ENCODE data around the gene CCL18.

CCL18 gene

GRCh38 chr17:36027761-36028160 is 36.3 kb upstream of the CCL18 start:
- no peaks in the 10 kb centered on the region for H3K27me3 ChIP-seq (ENCODE audit: low read length)
- no peak for TF ChIP-seq EZH2phosphoT487 (conservative IDR thresholded peaks at IDR 0.05; ENCODE audit: low read length)
- no peak for TF ChIP-seq CTCF (IDR thresholded peaks at IDR 0.05; ENCODE audit: insufficient read depth, low read length, poor library complexity, severe bottlenecking)
- H3K9ac ChIP-seq (ENCODE audit: low read length), result no peak overlapping the region
- H3K27ac ChIP-seq (ENCODE audit: low read depth, low read length), result no peak overlapping the region
- H3K4me2 ChIP-seq (ENCODE audit: low read depth, low read length, poor library complexity, severe bottlenecking), result no peak overlapping the region
- H3K79me2 ChIP-seq (ENCODE audit: insufficient read depth, low read length), result no peaks in the 10 kb centered on the region
- no peak overlapping the region for H3K4me3 ChIP-seq (ENCODE audit: insufficient read depth, low read length, poor library complexity, severe bottlenecking)
- H2AFZ ChIP-seq (ENCODE audit: low read depth, low read length, severe bottlenecking), result no peak overlapping the region
- no peaks in the 10 kb centered on the region for H3K36me3 ChIP-seq (ENCODE audit: low read length)
- H3K9me3 ChIP-seq (ENCODE audit: insufficient read depth, low read length), result no peaks in the 10 kb centered on the region
- no peaks in the 10 kb centered on the region for H3K9me2 ChIP-seq (replicated peaks; ENCODE audit: insufficient read depth, low read length)
- H3F3A ChIP-seq (ENCODE audit: insufficient read depth), result no peaks in the 10 kb centered on the region
- H4K20me1 ChIP-seq (ENCODE audit: low read depth, low read length), result no peaks in the 10 kb centered on the region

- Histone ChIP-seq H3K9me2 (replicated peaks; ENCODE audit: insufficient read depth, low read length) (no peaks in the 10 kb centered on the region), H3K79me2 (ENCODE audit: insufficient read depth, low read length) (no peaks in the 10 kb centered on the region), H3K27ac (ENCODE audit: low read depth, low read length) (no peak overlapping the region), H3K27me3 (ENCODE audit: low read length) (no peaks in the 10 kb centered on the region), H3K4me2 (ENCODE audit: low read depth, low read length, poor library complexity, severe bottlenecking) (no peak overlapping the region), H2AFZ (ENCODE audit: low read depth, low read length, severe bottlenecking) (no peak overlapping the region), H4K20me1 (ENCODE audit: low read depth, low read length) (no peaks in the 10 kb centered on the region), H3K36me3 (ENCODE audit: low read length) (no peaks in the 10 kb centered on the region), H3F3A (ENCODE audit: insufficient read depth) (no peaks in the 10 kb centered on the region), H3K9ac (ENCODE audit: low read length) (no peak overlapping the region), H3K4me3 (ENCODE audit: insufficient read depth, low read length, poor library complexity, severe bottlenecking) (no peak overlapping the region), H3K9me3 (ENCODE audit: insufficient read depth, low read length) (no peaks in the 10 kb centered on the region)
- TF ChIP-seq CTCF (IDR thresholded peaks at IDR 0.05; ENCODE audit: insufficient read depth, low read length, poor library complexity, severe bottlenecking) (no peak), EZH2phosphoT487 (conservative IDR thresholded peaks at IDR 0.05; ENCODE audit: low read length) (no peak)
Measured at GRCh38 chr17:36030956-36031355, 33.1 kb upstream of the CCL18 start.

- Histone ChIP-seq H3K9me2 (replicated peaks; ENCODE audit: insufficient read depth, low read length) (no peaks in the 10 kb centered on the region), H3K4me2 (ENCODE audit: low read depth, low read length, poor library complexity, severe bottlenecking) (no peak overlapping the region), H3K36me3 (ENCODE audit: low read length) (no peaks in the 10 kb centered on the region), H3F3A (ENCODE audit: insufficient read depth) (no peaks in the 10 kb centered on the region), H2AFZ (ENCODE audit: low read depth, low read length, severe bottlenecking) (no peak overlapping the region), H3K27me3 (ENCODE audit: low read length) (no peaks in the 10 kb centered on the region), H3K9ac (ENCODE audit: low read length) (no peak overlapping the region), H3K4me3 (ENCODE audit: insufficient read depth, low read length, poor library complexity, severe bottlenecking) (no peak overlapping the region), H3K79me2 (ENCODE audit: insufficient read depth, low read length) (no peaks in the 10 kb centered on the region), H3K27ac (ENCODE audit: low read depth, low read length) (no peak overlapping the region), H3K9me3 (ENCODE audit: insufficient read depth, low read length) (no peaks in the 10 kb centered on the region), H4K20me1 (ENCODE audit: low read depth, low read length) (no peaks in the 10 kb centered on the region)
- no peak for TF ChIP-seq CTCF (IDR thresholded peaks at IDR 0.05; ENCODE audit: insufficient read depth, low read length, poor library complexity, severe bottlenecking)
Measured at GRCh38 chr17:36034127-36034526, 29.9 kb upstream of the CCL18 start.

GRCh38 chr17:36036235-36036634 is 27.8 kb upstream of the CCL18 start:
- Histone ChIP-seq H3K27me3 (ENCODE audit: low read length) (no peaks in the 10 kb centered on the region), H3K36me3 (ENCODE audit: low read length) (no peaks in the 10 kb centered on the region), H3K4me2 (ENCODE audit: low read depth, low read length, poor library complexity, severe bottlenecking) (no peak overlapping the region), H3K27ac (ENCODE audit: low read depth, low read length) (no peak overlapping the region), H2AFZ (ENCODE audit: low read depth, low read length, severe bottlenecking) (no peak overlapping the region), H3K9me3 (ENCODE audit: insufficient read depth, low read length) (no peaks in the 10 kb centered on the region), H3K9me2 (replicated peaks; ENCODE audit: insufficient read depth, low read length) (no peaks in the 10 kb centered on the region), H3K9ac (ENCODE audit: low read length) (no peak overlapping the region), H4K20me1 (ENCODE audit: low read depth, low read length) (no peaks in the 10 kb centered on the region), H3K79me2 (ENCODE audit: insufficient read depth, low read length) (no peaks in the 10 kb centered on the region), H3K4me3 (ENCODE audit: insufficient read depth, low read length, poor library complexity, severe bottlenecking) (no peak overlapping the region), H3F3A (ENCODE audit: insufficient read depth) (no peaks in the 10 kb centered on the region)
- TF ChIP-seq CTCF (IDR thresholded peaks at IDR 0.05; ENCODE audit: insufficient read depth, low read length, poor library complexity, severe bottlenecking), result no peak
- TF ChIP-seq EZH2phosphoT487 (conservative IDR thresholded peaks at IDR 0.05; ENCODE audit: low read length), result no peak
